Heart right ventricle (tissue), 16 donors: ENCODE results near the gene SART3. TPM values are rescaled to one million over a fixed set of nuclear protein-coding genes. Genes with fewer than 3 reads are reported as not detected.

Experiments used
- ATAC-seq, 8 donors: fragments of 200-7000 bp; cut with Tn5 transposase; one replicate each; pipeline ENCODE4 v1.9.1; 2020; ENCODE audit warnings: mild to moderate bottlenecking in 8 of 8, moderate library complexity in 8 of 8, moderate number of reproducible peaks in 1 of 8
- DNase-seq, 2 donors: peaks; one replicate each; pipeline ENCODE4 v3.0.0-alpha.2; 2020
- H3K27ac ChIP-seq, 10 donors: fragments of 200-600 bp; sonication (generic) in 2 of 10; one replicate each; pipeline versions ENCODE4 v1.5.0 to v1.8.0; 2020 to 2022; ENCODE audit warnings: mild to moderate bottlenecking in 3 of 10
- H3K27me3 ChIP-seq, 7 donors: fragments of 200-600 bp; one replicate each; pipeline ENCODE4 v1.8.0; 2021 to 2022; ENCODE audit warnings: mild to moderate bottlenecking in 2 of 7
- H3K36me3 ChIP-seq, 9 donors: fragments of 200-600 bp; sonication (generic) in 1 of 9; one replicate each; pipeline versions ENCODE4 v1.5.0 to v1.8.0; 2020 to 2022; ENCODE audit warnings: mild to moderate bottlenecking in 2 of 9
- H3K4me1 ChIP-seq, 9 donors: fragments of 200-600 bp; sonication (generic) in 1 of 9; one replicate each; pipeline versions ENCODE4 v1.5.0 to v1.8.0; 2020 to 2022; ENCODE audit warnings: mild to moderate bottlenecking in 4 of 9
- H3K4me3 ChIP-seq, 10 donors: fragments of 200-600 bp; sonication (generic) in 2 of 10; one replicate each; pipeline versions ENCODE4 v1.5.0 to v1.8.0; 2020 to 2022; ENCODE audit warnings: mild to moderate bottlenecking in 7 of 10, moderate library complexity in 2 of 10
- H3K9me3 ChIP-seq, 11 donors: fragments of 200-600 bp in 10 of 11; sonication (generic) in 2 of 11; one replicate each; pipeline versions ENCODE4 v1.5.0 to v1.8.0; 2013 to 2022; ENCODE audit warnings: mild to moderate bottlenecking in 2 of 11, control low read depth in 1 of 11, moderate library complexity in 1 of 11
- CTCF ChIP-seq, 9 donors: fragments of 200-600 bp; sonication (generic) in 2 of 9; IDR thresholded peaks; one replicate each; pipeline versions ENCODE4 v1.5.0 to v1.8.0; 2021 to 2022; ENCODE audit warnings: antibody characterized with exemption in 9 of 9, mild to moderate bottlenecking in 5 of 9, moderate library complexity in 1 of 9
- WGBS, 2 donors: extraction: QIAGEN DNeasy Blood & Tissue Kit; methylation state at CpG; one replicate each; pipeline ENCODE4 v1.1.7; 2013; ENCODE audit warnings: inconsistent platforms in 1 of 2; 5-methylcytosine and 5-hydroxymethylcytosine counted together
- intact Hi-C, 10 donors: fragments of 100-400 bp; cut with DNase I; formaldehyde crosslinking; loops; one replicate each; pipeline versions ENCODE4 v1.11.1 to v1.14.2; 2022
- polyA plus RNA-seq, 2 donors: library from polyadenylated mRNA; stranded (reverse); fragments of 200-250 nt; gene quantifications; one replicate each; pipeline ENCODE4 v1.2.3, GENCODE V29; 2013
- total RNA-seq, 10 donors: library from RNA; stranded (reverse); fragmentation: NEBNext Ultra II Directional in 3 of 10; extraction: Animal tissue kit (Norgen Biotek cat#: 25700) in 3 of 10; gene quantifications; one replicate each; pipeline versions ENCODE4 v1.2.1 to v1.2.4, GENCODE V29; 2021 to 2023
- donor health status: Arrhythmogenic right ventricular cardiomyopathy.
- donor health status: ischemic (EF 13 %, LVEDD 7.1; RV severe dilation, severe dysfunction).
- donor health status: healthy with polysubstance abuse.
- donor health status: DM: no; HTN: yes; CAD: no.
- donor health status: DM: no; HTN: no; CAD: no.
- donor health status: ischemic (EF 25% LVEDD 6.9; RV normal size, moderate dysfunction).
- donor health status: ischemic (EF 25% LVEDD 5.7; RV mildly dilated, moderate dysfunction).
- donor health status: healthy.
- donor health status: DM: yes; HTN: yes; CAD: no.
- donor health status: Ischemic cardiomyopathy.
- donor health status: ischemic (EF 35%, LVEDD 5.7; RV mildly dilated, moderate dysfunction).
- donor health status: nonischemic (EF 11% LVEDD 7.7; RV severe dilation, severe dysfunction).
- donor health status: DM: yes; HTN: yes; CAD: no.
- donor health status: PGD.
- donor health status: ischemic (EF 29% LVEDD 5.4; RV normal size, mild dysfunction).
- donor health status: nonischemic (EF 23%, LVEDD 6.1; RV moderate dilation, normal function).

SART3 gene
- total and polyA plus RNA-seq, 12 donors: 13.5 to 38.0 (median 24.4) TPM

- peak overlapping the region in 2 of 10 donors; percentile 2 to 41 for H3K27ac ChIP-seq
- no peak for TF ChIP-seq CTCF (IDR thresholded peaks at IDR 0.05)
- peak in 3 of 8 donors; percentile 24 to 68 (median 44) for ATAC-seq
Measured at GRCh38 chr12:108542320-108542719, 18.7 kb downstream of the SART3 start.

GRCh38 chr12:108538616-108539195 is 22.3 kb downstream of the SART3 start:
- Histone ChIP-seq H3K27ac (no peak overlapping the region), H3K36me3 (peaks cover 0 to 99% (median 40%) of the 10 kb centered on the region in 9 donors), H3K9me3 (no peaks in the 10 kb centered on the region), H3K4me1 (peaks cover 0 to 16% (median 0%) of the 10 kb centered on the region in 9 donors), H3K4me3 (no peak overlapping the region), H3K27me3 (no peaks in the 10 kb centered on the region)
- ATAC-seq (no peak), DNase-seq (no peak)
- 92 to 94% methylated on average over 10 of the region's 10 CpGs for WGBS, 2 donors
- TF ChIP-seq CTCF (IDR thresholded peaks at IDR 0.05): no peak
- intact Hi-C loops: no loop called here

More at GRCh38 chr12:108542320-108542719, 18.7 kb downstream of the SART3 start:
- WGBS, 2 donors: 63 to 69% methylated on average over 4 of the region's 4 CpGs
- peaks cover 0 to 99% (median 44%) of the 10 kb centered on the region in 9 donors for H3K36me3 ChIP-seq
- peaks cover 0 to 18% (median 9%) of the 10 kb centered on the region in 9 donors for H3K4me1 ChIP-seq
- H3K4me3 ChIP-seq: no peak overlapping the region
- intact Hi-C loops: no loop called here
- no peaks in the 10 kb centered on the region for H3K27me3 ChIP-seq
- no peak for DNase-seq
- no peaks in the 10 kb centered on the region for H3K9me3 ChIP-seq

GRCh38 chr12:108538146-108538545 is 22.8 kb downstream of the SART3 start:
- H3K4me3 ChIP-seq: no peak overlapping the region
- H3K36me3 ChIP-seq: peaks cover 0 to 99% (median 39%) of the 10 kb centered on the region in 9 donors
- TF ChIP-seq CTCF (IDR thresholded peaks at IDR 0.05): no peak
- no peaks in the 10 kb centered on the region for H3K9me3 ChIP-seq
- peaks cover 0 to 16% (median 0%) of the 10 kb centered on the region in 9 donors for H3K4me1 ChIP-seq
- intact Hi-C loops: no loop called here
- ATAC-seq (no peak), DNase-seq (no peak)
- H3K27ac ChIP-seq: no peak overlapping the region
- no peaks in the 10 kb centered on the region for H3K27me3 ChIP-seq
- WGBS, 2 donors: 68 to 77% methylated on average over 6 of the region's 6 CpGs

- H3K27ac ChIP-seq: no peak overlapping the region
- intact Hi-C loops: no loop called here
- no peaks in the 10 kb centered on the region for H3K9me3 ChIP-seq
- ATAC-seq (no peak), DNase-seq (no peak)
- H3K4me3 ChIP-seq: no peak overlapping the region
- H3K36me3 ChIP-seq: peaks cover 0 to 100% (median 58%) of the 10 kb centered on the region in 9 donors
- no peaks in the 10 kb centered on the region for H3K27me3 ChIP-seq
- 94% methylated on average over 15 of the region's 15 CpGs for WGBS, 2 donors
- H3K4me1 ChIP-seq: peaks cover 0 to 5% (median 0%) of the 10 kb centered on the region in 9 donors
- TF ChIP-seq CTCF (IDR thresholded peaks at IDR 0.05): no peak
Measured at GRCh38 chr12:108531929-108532848, 28.8 kb downstream of the SART3 start.
